ENCODE measurements around the gene OSBPL6. TPM values are rescaled to one million over a fixed set of nuclear protein-coding genes. Genes with fewer than 3 reads are reported as not detected.

The OSBPL6 gene
- total and polyA plus RNA-seq, 9 of the 15 experiments (the other 6 are each of a cell fraction or from before 2014, with no cell fraction given): 3.4 to 12.7 (median 9.3) TPM

DNA sequence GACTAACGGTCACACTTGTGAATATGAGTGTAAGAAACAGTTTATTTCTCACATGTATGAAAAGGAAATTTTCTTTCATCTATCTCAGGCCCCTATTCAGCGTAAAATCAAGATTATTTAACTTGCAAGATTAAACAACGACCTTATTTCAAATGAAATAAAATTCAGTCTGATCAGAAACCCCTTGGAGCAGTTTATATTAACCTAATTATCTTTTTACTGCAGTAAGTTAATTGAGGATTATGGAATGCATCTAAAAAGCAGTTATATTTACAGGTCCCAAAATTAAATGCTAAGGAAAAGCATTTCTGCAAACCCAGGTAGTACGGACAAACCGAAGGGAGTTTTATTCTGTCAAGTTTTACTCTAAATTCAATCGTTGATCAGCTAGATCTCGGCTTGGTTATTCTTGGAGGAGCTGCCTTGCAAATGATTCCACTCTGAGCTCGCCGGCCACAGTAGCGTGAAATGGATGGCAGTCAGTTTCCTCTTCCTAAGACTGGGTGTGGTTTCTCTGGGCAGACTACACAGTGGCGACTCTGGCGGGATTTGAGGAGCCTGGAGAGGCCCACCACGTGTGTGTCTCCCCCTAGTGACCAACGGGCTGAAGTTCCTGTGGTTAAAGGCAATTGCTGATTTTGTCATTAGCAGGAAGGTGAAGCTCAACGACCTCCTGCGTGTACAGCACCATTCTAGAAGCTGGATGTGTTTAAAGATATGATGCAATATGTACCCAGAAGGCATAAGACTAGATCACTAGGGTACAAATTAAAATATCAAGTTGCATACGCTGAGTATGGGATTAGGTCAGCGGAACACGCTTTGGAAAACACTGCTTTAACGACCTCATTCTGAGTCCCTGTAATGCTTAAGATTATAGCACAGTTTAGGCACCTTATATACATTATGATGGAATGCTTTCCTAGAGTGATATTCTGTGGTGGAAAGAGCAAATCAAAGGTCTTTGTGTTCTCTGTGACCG is 220.2 kb downstream of the OSBPL6 start (continued):
- TF ChIP-seq RERE (CRISPR knock-in tag; IDR thresholded peaks at IDR 0.05; ENCODE audit: borderline replicate concordance) (no peak), MAZ (CRISPR knock-in tag; conservative IDR thresholded peaks at IDR 0.05 in 1 of 2, IDR thresholded peaks at IDR 0.05 in 1 of 2) (peak; percentile 55 to 74; a peak in 3 of 4 replicates), REST (IDR thresholded peaks at IDR 0.05; ENCODE audit: borderline replicate concordance) (peak; percentile 92), REST (CRISPR knock-in tag; IDR thresholded peaks at IDR 0.05; ENCODE audit: low read depth) (peak; percentile 42; the same call in 1 of the 2 replicates), EZH2 (IDR thresholded peaks at IDR 0.05; ENCODE audit: borderline replicate concordance, low read depth, low read length) (no peak), CTCF (IDR thresholded peaks at IDR 0.05 in 2 of 3, conservative IDR thresholded peaks at IDR 0.05 in 1 of 3; ENCODE audit: insufficient read depth in 2 of 3, low read depth in 1 of 3, low read length in 3 of 3) (peak; percentile 97 to 100 (median 99))
- TF ChIP-seq, protein P1, sequence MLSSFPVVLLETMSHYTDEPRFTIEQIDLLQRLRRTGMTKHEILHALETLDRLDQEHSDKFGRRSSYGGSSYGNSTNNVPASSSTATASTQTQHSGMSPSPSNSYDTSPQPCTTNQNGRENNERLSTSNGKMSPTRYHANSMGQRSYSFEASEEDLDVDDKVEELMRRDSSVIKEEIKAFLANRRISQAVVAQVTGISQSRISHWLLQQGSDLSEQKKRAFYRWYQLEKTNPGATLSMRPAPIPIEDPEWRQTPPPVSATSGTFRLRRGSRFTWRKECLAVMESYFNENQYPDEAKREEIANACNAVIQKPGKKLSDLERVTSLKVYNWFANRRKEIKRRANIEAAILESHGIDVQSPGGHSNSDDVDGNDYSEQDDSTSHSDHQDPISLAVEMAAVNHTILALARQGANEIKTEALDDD (IDR thresholded peaks at IDR 0.05): peak; percentile 77; the same call in 1 of the 2 replicates
